Globus pallidus (tissue), 1 donor: Measurements from ENCODE around the gene NPVF.

Experiments
- DNase-seq: peaks from one replicate; pipeline ENCODE4 v3.0.0-alpha.2; 2015; ENCODE audit warnings: low spot score

Gene NPVF

GRCh38 chr7:25228386-25228785 is at the start of gene NPVF:
Gene NPVF, minus strand, starts transcription at chr7:25228486. Its CDS starts 47 bp downstream, at chr7:25228439.
- DNase-seq = no peak

DNA sequence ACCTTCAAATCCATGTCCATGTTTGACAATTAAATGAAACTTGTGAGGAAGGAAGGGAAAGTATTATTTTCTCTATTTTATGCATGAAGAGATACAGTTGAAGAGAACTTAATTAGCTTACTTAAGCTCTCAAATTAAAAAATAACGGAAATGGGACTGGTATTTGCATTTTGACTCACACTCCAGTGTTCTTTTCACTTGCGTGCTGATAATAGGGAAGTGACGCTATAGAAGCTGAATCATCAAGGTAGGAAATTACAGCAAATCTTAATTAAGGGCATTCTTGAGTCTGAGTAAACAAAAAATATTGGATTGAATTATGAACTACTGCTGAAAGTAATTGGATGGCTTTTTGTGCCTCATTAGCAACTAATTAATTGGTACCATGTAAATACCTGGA is 44.0 kb upstream of the NPVF start:
- no peak for DNase-seq

GRCh38 chr7:25263337-25263736 is 35.1 kb upstream of the NPVF start:
- DNase-seq = no peak

DNA sequence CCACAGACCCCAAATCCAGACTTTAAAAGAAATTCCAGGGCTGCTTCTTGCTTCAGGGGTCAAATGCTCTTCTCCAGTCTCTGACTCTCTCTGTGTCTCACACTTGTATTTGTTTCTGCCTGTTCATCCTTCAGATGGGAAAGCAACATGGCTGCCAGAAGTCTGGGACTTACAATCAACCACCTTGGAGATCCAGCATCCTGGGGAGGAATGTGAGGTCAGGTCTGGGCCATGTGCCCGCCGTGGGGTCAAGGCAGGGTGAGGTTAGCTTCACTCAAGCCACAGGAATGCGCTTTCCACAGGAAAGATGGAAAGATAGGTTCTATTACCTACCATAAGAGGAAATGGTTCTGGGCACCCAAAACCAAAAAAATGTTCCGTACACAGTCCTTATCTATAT is 34.3 kb upstream of the NPVF start:
- no peak for DNase-seq

DNA sequence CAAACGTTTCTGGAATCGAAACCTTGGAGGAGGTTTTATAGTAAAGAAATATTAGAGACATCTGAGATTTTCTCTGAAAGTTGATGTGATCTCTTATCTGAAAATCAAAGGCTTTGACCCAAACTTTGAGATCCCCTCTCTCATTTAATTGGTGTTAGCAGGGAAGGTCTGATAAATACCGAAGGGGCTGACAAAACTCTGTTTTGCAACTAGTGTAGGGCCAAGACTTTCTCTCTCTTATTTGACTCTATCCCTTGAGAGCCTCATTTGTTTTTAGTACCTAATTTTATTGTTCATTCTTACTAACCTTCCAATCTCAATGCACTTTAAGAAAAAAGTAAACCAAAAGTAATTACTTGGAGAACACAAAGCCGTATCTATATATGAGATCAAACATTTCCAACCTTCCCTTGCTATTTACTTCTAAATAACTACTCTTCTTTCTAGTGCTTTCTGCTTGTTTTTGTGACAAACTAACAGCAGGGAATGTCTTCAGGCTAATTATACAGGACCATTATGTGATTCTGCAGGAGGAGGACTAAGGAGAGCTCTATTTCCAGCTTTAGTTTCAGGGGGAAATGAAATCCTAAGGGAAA is 33.4 kb upstream of the NPVF start:
- DNase-seq = no peak

GRCh38 chr7:25260862-25261494 is 32.7 kb upstream of the NPVF start:
- DNase-seq = no peak

DNA sequence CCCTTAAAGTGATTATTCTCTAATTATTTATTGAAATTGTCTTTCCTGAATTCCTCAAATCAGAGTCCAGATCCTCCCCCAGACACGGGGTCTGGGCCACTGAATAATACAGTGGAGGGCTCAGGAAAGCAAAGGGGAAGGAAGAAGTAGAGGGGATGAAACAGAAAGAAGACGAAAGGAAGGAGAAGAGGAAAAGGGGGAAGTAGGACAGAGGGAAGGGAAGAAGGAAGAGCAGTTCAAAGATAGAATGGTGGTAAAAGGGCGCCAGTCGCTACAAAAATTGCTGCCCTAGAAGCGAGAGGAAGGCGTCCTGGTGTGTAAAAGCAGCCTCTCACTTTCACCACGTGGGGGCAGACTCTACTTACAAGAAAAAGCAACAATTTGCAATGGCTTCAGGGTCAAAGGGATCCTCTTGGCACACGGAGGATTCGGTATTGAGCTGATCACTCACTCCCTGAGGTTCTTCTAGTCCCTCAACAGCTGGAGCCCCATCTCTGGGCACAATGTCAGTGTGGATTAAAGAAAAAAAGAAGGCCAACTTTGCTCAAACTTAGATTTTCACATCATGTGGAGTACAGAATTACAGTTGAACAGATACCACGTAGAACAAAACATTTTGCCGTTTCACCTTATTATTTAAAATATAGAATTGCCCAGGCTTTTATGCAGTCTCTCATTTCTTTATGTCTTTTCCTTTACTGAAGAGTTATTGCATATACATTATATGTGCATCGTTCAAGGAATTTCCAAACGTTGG is 31.4 kb upstream of the NPVF start:
- DNase-seq = peak; percentile 80

DNA sequence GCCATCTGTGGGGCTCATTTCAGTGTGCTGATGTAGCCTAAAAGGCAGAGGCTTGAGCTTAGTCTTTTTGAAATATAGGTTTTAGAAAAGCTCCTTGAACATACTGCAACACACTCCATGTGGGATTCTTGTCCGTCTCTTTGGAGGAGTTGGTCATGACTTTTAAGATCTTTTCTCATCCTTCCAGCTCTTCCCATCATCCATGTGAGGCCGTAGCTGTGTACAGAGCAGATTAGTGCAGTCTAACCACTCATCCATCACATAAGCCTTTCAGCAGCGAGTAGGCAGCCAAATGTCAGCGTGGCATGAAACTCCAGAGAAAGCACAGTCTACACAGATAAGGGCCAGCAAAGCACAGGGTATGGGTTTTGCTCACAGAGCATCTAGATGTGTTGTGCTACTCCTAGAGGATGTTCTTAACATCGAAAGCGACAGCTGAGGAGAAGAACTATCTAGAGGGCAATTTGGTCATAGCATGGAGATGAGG is 28.1 kb upstream of the NPVF start:
- DNase-seq = no peak

GRCh38 chr7:25255611-25256332 is 27.5 kb upstream of the NPVF start:
- no peak for DNase-seq

DNA sequence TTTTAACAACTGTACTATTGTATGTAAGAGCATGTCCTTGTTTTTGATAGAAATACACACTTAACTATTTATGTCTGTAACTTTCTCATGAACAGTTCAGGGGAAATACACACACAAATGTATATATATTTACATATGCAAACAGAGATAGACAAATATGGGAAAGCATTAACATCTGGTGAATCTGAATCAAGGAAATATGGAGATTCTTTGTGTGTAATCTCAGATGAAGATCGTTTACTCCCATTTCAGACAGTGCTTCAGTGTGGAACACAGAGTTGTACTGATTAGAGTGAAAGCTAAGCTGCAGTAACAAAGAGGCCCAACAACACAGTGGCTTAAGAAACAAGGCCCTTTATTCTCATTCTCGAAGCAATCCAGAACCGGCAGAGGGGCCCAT is 26.3 kb upstream of the NPVF start:
- DNase-seq = no peak

DNA sequence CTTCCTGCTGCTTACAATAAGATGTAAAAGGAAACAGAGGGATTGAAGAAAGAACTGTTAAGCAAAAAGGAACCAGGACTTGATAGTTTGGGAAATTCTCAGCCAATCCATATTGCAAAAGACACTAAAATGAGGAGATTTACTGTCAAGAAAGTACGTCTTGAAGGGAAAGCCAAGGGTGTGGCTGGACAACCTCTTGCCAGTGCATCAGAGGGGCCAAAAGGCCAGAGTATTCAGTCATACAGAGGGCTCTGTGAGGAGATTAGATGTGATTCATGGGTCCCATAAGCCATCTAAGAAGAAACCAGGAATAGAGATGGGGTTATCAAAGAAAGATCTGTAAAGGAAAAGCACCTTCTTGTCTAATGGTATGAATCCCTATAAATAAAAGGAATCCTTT is 25.4 kb upstream of the NPVF start:
- no peak for DNase-seq

GRCh38 chr7:25250386-25250785 is 22.1 kb upstream of the NPVF start:
- no peak for DNase-seq

DNA sequence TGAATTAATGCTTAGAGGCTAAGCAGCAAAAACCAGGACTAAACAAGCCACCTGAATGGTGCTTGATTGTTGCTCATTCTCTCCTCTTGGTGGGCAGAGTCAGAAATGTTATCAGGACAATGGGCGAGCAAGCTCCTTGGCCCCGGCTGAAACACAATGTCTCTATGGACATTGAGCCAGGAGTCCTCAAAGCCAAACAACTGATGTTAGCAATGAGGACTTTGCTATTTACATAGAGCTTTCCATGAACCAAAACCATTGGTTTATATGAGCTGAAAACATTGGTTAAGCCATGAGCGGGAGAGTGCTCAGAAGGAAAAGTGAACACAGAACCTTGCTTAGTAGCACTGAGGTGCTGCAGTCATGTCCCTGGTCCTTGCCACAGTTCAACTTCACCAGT is 21.5 kb upstream of the NPVF start:
- no peak for DNase-seq

GRCh38 chr7:25246306-25246705 is 18.0 kb upstream of the NPVF start:
- no peak for DNase-seq

DNA sequence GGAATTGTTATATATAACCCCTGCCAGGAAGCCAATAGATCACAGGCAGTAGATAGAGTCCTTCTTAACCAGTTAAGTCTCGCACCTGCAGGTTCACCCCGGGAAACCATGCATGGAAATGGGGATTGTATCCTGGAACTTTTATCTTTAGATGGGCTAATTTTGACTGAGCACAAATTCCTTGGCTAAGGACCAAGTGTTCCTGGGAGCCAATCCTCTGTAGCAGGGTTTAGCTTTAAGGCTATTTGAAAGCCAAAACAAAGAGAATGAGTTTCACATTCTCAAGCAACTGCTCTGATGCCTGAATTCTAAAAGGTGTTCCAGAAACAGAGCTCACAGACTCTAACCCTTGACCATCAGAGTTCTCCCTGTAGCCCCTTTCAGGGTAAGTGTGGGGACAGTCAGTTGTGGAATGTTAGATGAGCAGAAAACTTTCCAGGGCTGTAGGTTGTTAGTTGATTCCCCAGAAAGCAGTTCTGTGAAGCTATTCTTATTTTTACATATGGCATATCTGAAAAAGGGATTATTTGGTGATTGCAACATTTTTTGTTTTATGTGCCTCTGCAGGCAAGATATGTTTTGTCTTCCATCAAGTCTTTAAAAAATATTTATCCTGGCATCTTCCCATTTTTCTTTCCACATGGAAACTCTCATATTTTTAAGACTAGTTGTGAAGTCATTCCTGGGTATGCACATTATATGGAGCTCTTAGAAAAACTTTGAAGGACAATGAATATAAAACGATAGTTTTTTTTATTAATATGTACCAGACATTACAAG is 16.2 kb upstream of the NPVF start:
- no peak for DNase-seq

DNA sequence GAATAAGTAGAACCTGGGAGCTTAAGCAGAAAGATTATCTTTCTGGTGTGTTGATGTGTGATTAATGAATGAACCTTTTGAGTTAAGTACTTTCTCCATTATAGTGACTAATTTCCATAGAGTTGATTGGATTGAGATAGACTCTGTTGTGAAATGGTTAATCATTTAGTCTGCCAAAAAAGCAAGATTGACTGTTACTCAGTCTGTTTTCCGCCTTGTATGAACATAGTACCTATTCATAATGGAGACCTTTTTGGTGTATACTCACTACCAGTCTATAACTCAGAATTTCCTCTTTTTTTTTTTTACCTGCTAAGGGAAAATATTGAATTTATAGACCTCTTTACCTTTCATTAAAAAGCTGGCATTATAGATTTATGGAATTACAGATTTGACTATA is 14.4 kb upstream of the NPVF start:
- DNase-seq = no peak

- DNase-seq = no peak
Observed at GRCh38 chr7:25240896-25241295, 12.6 kb upstream of the NPVF start.

GRCh38 chr7:25240340-25240739 is 12.1 kb upstream of the NPVF start:
- DNase-seq = no peak

GRCh38 chr7:25239888-25240287 is 11.6 kb upstream of the NPVF start:
- no peak for DNase-seq

DNA sequence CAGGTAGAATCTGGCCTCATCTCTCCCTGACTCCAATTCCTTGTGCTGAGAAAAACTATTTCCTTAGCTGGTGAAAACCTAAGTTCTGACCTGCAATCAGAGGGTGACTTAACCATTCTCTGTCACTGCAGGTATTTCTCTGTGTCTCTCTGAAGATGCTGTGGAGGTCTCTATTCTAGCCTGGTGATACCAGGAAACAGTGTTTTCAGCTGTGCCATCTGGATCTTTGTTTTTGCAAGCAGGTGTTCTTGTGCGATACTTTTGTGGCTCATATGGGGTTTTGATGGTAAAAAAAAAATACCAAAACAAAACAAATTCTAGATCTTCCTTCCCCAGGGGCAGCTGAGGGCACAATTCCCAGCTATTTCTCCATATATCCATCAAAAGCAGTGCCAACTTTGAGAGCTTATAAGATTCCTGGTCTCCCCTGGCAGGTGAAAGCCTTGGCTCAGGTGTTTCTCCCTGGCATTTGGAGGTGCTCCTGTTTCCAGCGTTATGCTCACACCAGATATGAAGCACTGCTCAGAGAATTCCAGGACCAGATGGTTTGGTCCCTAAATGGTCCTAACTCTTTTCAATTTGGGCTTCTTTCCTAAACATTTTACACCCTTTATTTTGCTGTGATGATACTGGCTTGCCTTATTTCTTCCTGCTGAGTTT is 9.9 kb upstream of the NPVF start:
- no peak for DNase-seq

GRCh38 chr7:25235471-25235870 is 7.2 kb upstream of the NPVF start:
- DNase-seq = no peak
